Measurements from ENCODE around the gene ENAH.

Gene ENAH

GRCh38 chr1:225559902-225560301 lies 93.0 kb downstream of the ENAH start:
- DNase-seq (ENCODE audit: low spot score), result no peak

- DNase-seq (ENCODE audit: low spot score), result no peak
Observed at GRCh38 chr1:225559326-225559725, 93.6 kb downstream of the ENAH start.

DNA sequence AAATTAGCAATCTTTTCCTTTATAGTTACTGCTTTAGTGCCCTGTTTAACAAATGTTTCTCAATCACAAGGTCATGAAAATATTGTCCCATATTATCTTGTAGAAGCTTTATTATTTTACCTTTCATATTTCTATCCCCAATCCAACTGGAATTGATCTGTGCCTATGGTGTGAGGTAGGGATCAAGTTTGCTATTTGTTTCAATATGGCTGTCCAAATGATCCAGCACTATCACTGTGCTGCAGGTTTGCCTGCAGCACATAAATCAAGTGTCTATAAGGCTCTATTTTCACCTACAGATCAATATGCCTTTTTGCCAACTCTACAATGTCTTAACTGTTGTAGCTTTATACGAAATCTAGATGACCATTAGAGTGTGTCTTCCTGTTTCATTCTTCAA lies 96.2 kb downstream of the ENAH start:
- DNase-seq (ENCODE audit: low spot score), result no peak

- DNase-seq (ENCODE audit: low spot score), result no peak
Observed at GRCh38 chr1:225555821-225556220, 97.1 kb downstream of the ENAH start.

GRCh38 chr1:225554216-225554812 lies 98.6 kb downstream of the ENAH start:
- no peak for DNase-seq (ENCODE audit: low spot score)

DNA sequence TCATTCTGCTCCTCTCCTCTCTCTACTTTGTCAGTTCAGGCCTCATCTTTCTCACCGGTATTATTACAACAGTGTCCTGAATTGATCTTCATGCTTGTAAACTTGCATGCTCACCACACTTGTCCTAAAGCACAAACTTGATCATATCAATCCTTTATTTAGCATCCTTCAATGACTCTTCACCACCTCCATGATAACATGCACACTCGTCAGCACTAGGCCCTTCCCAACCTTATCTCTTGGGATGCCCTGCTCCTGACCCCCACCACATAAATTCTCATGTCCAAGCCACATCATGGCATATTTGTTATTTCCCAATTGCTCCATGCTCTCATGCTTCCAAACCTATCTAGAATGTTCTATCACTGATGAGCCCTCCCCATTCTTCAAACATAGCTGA lies 103.1 kb downstream of the ENAH start:
- DNase-seq (ENCODE audit: low spot score), result no peak

GRCh38 chr1:225548140-225548857 lies 104.6 kb downstream of the ENAH start:
- no peak for DNase-seq (ENCODE audit: low spot score)

GRCh38 chr1:225545649-225546048 lies 107.3 kb downstream of the ENAH start:
- no peak for DNase-seq (ENCODE audit: low spot score)

DNA sequence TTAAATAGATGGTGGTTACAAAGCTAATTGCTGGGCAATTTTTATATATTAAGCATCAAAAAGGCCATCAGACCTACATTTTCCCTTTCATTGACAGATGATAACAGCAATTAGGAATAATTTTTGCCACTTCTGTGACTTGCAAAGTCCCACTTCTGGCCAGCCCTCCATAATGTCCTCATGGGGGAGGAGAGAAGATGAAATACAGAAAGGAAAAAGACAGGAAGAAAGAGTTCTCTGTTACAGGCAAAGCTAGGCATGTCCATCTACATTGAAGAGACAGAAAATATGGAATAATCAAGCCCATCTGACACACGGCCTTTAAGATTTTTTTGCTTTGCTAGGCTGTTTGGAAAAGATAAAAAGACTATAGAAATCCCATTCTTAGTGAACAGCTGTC lies 108.0 kb downstream of the ENAH start:
- no peak for DNase-seq (ENCODE audit: low spot score)

- no peak for DNase-seq (ENCODE audit: low spot score)
Observed at GRCh38 chr1:225544263-225544662, 108.7 kb downstream of the ENAH start.

DNA sequence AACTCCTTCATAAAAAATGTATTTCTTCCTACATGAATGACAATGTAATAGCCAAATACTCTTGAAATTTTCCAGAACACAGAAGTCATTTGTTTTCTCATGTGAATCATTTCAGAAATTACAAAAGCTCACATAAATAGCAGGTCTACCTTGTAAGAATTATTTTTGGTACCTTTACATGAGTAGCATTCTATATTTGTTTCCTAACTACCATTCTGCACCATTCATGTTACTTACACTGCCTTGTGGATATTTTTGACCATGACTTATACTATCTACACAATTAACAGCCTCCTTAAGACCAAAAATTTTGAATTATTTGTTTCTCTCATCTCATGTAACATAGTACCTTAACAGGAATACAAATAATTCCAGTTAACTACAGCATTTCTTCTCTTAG lies 109.6 kb downstream of the ENAH start:
- DNase-seq (ENCODE audit: low spot score), result no peak

GRCh38 chr1:225541383-225541782 lies 111.5 kb downstream of the ENAH start:
- DNase-seq (ENCODE audit: low spot score), result no peak

GRCh38 chr1:225539575-225539974 lies 113.3 kb downstream of the ENAH start:
- no peak for DNase-seq (ENCODE audit: low spot score)

GRCh38 chr1:225539069-225539468 lies 113.9 kb downstream of the ENAH start:
- no peak for DNase-seq (ENCODE audit: low spot score)

DNA sequence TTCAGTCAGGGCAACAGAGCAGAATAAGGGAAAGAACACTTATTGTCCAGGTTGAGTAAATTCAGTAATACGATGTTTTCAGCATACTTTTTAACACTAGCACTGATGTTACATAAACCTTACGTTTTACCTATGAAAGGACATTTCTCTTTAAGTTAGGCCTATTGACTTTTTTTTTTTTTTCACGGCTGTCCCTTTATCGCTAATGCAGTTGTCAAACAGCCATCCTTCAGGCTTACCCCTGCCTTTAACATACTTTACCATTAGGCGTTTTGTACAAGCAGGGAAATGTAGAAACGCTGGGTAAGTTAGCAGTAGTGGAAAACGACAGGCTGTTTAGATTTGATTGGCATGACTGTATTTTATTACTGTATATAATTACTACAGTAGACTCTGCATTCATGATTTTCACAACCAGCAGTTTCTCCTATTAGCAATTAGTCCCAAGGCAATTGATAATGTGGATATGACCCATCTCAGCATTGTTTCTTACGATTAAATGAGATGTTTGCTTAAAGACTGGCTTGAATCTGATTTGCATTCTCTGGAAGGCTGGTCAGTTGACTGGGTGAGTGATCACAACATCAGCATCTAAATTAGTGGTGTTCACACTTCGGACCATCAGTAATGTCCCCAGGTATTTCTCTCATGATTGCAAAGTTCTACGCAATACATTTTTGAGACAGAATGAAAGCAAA lies 115.2 kb downstream of the ENAH start:
- no peak for DNase-seq (ENCODE audit: low spot score)

DNA sequence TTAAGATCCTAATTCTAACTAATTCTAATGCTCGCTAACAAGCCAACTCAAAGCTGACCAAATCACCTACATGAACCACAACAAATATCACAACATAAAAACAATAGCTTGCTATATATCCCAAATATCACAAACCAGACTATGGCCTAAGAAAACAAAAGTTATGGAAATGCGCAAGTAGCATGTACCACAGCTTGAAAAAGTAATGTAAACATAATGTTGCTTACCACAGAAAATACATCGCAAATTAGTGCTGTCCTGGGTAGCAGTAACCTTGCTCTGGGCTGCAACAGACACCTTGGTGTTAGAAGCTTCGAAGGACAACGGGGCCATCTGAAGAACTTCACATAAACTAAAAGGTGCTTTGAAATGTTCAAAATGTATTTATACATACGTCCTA lies 117.6 kb downstream of the ENAH start:
- no peak for DNase-seq (ENCODE audit: low spot score)

DNA sequence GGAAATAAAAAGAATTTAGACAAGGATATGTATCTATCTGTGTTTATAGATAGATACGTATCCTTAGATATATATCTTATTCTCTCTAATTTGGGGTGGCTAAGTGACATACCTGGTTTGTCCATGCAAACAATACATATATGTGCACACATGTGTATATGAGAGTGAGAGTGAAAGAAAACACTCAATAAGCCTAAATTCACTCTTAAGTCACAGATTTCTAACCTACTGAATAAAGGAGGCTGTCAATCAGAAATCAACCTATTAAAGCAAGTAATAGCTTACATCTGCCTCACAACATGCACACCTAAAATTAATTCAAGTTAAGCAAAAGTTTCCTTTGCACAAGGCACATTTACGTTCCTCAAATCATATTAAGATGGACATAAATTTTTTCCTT lies 118.2 kb downstream of the ENAH start:
- no peak for DNase-seq (ENCODE audit: low spot score)

GRCh38 chr1:225534135-225534534 lies 118.8 kb downstream of the ENAH start:
- no peak for DNase-seq (ENCODE audit: low spot score)

GRCh38 chr1:225533238-225533637 lies 119.7 kb downstream of the ENAH start:
- DNase-seq (ENCODE audit: low spot score), result no peak

DNA sequence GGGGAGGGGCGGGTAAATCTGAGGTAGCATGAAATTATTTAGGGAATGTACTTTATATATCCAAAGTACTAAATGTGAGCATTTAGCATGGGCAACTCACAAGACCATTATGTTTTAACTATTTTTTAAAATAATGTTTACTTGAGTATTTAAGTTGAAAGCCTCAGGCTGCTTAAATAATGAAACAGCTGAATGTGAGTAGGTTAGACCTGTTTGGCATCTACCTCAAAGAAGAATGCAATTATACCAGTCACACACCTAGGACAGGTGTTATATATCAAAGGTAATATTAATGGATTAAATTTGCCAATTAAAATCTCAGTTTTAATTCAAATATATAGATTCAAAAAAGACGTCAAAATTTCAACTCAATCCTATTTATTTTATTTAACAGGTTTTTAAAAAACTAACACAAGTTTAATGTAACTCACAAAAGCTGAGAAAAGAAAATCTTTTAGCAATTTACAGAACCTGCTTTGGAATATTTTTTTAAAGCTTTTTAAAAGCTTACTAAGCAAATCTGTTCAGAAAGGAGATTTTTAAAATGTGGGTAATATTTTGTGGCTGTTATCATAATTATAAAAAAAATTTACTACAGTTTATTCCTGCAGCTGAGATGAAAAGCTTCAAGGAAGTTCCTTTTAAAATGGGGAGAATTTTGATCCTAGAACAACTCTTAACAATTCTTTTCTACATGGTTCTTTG lies 120.5 kb downstream of the ENAH start:
- no peak for DNase-seq (ENCODE audit: low spot score)

- DNase-seq (ENCODE audit: low spot score), result no peak
Observed at GRCh38 chr1:225529726-225530125, 123.2 kb downstream of the ENAH start.

DNA sequence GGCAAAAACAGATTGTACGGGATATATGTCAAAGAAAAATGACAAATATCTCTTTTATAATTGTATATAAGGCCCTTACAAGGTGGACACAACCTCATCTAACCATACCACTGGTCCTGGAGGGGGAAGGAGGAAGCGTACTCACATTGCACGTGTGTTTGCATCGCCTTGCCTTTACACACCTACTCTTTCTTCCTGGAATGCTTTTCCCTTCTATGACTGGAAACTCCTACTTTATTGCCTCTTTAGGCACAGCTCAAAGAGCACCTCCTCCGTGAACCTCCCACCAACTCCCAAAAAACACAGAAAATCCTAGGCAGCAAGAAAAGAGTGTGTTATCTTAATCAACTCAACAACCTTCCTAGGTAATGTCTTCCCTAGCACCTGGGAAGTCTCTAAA lies 125.3 kb downstream of the ENAH start:
- no peak for DNase-seq (ENCODE audit: low spot score)

- DNase-seq (ENCODE audit: low spot score), result peak; percentile 43
Observed at GRCh38 chr1:225526878-225527277, 126.0 kb downstream of the ENAH start.
